Measurements from ENCODE around the gene NFS1. TPM values are rescaled to one million over a fixed set of nuclear protein-coding genes. Genes with fewer than 3 reads are reported as not detected.

NFS1 gene
- total and polyA plus RNA-seq, 2 of the 4 experiments (the other 2 are of a cell fraction), result 16.5 to 35.6 TPM

DNA sequence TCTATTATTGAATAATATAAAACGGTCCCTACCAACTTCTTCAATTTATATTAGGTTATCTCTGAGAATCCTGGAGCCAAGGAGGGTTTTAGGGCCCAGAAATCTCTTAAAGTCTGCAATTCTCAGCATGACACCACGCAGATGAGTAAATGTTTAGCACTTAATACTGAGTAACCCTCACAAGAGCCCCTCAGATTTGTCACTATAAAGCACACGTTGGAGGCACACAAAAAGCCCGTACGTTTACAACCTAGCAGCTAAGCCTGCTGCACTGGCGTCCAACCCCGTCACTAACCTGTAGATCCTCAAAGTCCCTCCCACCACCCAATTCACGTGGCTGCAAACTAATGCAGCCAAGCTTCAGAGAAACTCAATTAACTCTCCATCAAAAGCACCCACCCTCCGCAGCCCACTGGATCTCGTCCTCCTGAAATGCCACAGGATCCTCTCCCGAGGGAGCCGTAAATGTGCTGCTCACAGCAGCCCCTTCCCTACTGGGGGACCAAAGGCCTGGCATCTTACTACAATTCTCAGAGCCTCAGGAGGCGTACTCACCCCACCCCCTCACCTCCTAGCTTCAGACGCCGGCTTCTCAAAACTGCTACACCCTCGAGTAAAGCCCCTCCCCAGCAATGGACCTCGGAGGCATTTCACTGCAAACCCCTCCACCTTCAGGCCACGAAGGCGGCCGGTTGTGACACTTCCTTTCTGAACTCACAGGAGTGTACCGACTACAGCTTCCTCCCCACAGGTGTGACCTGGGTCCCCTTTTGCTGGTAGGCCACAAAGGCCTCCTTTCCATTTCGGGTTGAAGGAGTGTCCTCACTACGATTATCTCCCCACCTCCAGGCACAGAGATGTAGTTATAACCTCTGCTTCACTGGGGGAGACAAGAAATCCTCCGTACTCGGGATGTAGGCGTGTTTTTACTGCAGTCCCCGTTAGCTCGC is 35.4 kb downstream of the NFS1 start:
- Histone ChIP-seq H2AK5ac (ENCODE audit: low read depth, low read length) (peak overlapping the region; percentile 100), H3K27ac (ENCODE audit: insufficient read depth, low read length) (peak overlapping the region; percentile 94), H2BK120ac (ENCODE audit: low read depth, low read length) (0 out of 2 replicates have a peak overlapping the region, but pooled peaks have one; percentile 26), H3K56ac (ENCODE audit: extremely low read depth, insufficient read depth, low read length) (peak overlapping the region; percentile 94), H3K79me1 (ENCODE audit: low read depth in 1 of 2, low read length in 2 of 2) (peaks cover 0 to 28% of the 10 kb centered on the region in 2 experiments; a peak in 3 of 4 replicates), H3K4ac (ENCODE audit: low read depth, low read length) (peak overlapping the region; percentile 98), H2BK5ac (ENCODE audit: low read depth, low read length, poor library complexity, severe bottlenecking) (peak overlapping the region; percentile 90), H4K91ac (ENCODE audit: insufficient read depth, low read depth, low read length) (peak overlapping the region; percentile 98), H4K8ac (ENCODE audit: low read depth in 2 of 2, low read length in 2 of 2) (peak overlapping the region; percentile 76 to 94; a peak in 3 of 4 replicates), H3K4me2 (ENCODE audit: low read depth, low read length) (peak overlapping the region; percentile 98), H3K9ac (ENCODE audit: low read depth, low read length) (peak overlapping the region; percentile 96), H3K14ac (replicated peaks; ENCODE audit: low read depth, low read length) (peak overlapping the region; percentile 98), H4K20me1 (ENCODE audit: insufficient read depth, low read length) (peaks cover 57% of the 10 kb centered on the region), H2BK15ac (ENCODE audit: low read depth, low read length) (no peak overlapping the region), H3K4me3 (ENCODE audit: insufficient read depth, low read depth, low read length) (peak overlapping the region; percentile 86), H3K9me1 (ENCODE audit: insufficient read depth, low read length) (peaks cover 3% of the 10 kb centered on the region; the same call in 1 of the 2 replicates), H3K9me3 (ENCODE audit: control insufficient read depth, insufficient read depth, low read length) (no peaks in the 10 kb centered on the region), H3K36me3 (ENCODE audit: control insufficient read depth, insufficient read depth, low read length) (no peaks in the 10 kb centered on the region), H3K23ac (ENCODE audit: low read depth, low read length) (peak overlapping the region; percentile 98), H3K18ac (ENCODE audit: low read depth, low read length) (peak overlapping the region; percentile 81), H2AK9ac (replicated peaks; ENCODE audit: low read depth, low read length, poor library complexity) (peak overlapping the region; percentile 99), H4K5ac (ENCODE audit: low read depth, low read length) (peak overlapping the region; percentile 90), H2BK20ac (ENCODE audit: low read depth, low read length) (no peak overlapping the region), H3K4me1 (ENCODE audit: control insufficient read depth, insufficient read depth, low read length) (peaks cover 2% of the 10 kb centered on the region), H2AFZ (replicated peaks; ENCODE audit: low read length, poor library complexity) (peak overlapping the region; percentile 96), H3K27me3 (ENCODE audit: control insufficient read depth, insufficient read depth, low read length) (no peaks in the 10 kb centered on the region)
- dilution Hi-C loops (cut with HindIII; ENCODE audit: low sequenced_read_pairs, unreplicated experiment), result no loop called here
- in situ Hi-C loops (cut with MboI; ENCODE audit: low sequenced_read_pairs), result no loop called here
- DNase-seq (peak; percentile 19), ATAC-seq (ENCODE audit: low read depth) (peak; percentile 15)
- WGBS, 2 experiments (ENCODE audit: extremely low coverage in 2 of 2, insufficient read length in 1 of 2), result 0% methylated on average over 13 of the region's 28 CpGs; no CpG with 5 or more reads in 1 of the 2 experiments
- intact Hi-C loops (cut with micrococcal nuclease), result loop anchor here (2.0 to 10.0 kb wide), 3 partner anchors 79 to 151 kb away; partner anchors contain the start of gene RBM39
- POLR2A ChIA-PET (ENCODE audit: unreplicated experiment), result interaction anchor here (0.5 to 0.7 kb wide), 2 partner anchors 83 to 178 kb away, joined by 3 to 7 read pairs; no protein-coding TSS in a partner anchor
- CTCF ChIA-PET, result no interaction called here
- no TSS peak for BruUV-seq (replicated peaks)
- peak; percentile 9; the same call in 1 of the 2 replicates for TF ChIP-seq POLR2A (IDR thresholded peaks at IDR 0.05; ENCODE audit: low read depth, low read length)
- peak; percentile 57; the same call in 1 of the 2 replicates for TF ChIP-seq MXI1 (IDR thresholded peaks at IDR 0.05; ENCODE audit: borderline replicate concordance, low read depth, low read length)
- TF ChIP-seq, protein P1, sequence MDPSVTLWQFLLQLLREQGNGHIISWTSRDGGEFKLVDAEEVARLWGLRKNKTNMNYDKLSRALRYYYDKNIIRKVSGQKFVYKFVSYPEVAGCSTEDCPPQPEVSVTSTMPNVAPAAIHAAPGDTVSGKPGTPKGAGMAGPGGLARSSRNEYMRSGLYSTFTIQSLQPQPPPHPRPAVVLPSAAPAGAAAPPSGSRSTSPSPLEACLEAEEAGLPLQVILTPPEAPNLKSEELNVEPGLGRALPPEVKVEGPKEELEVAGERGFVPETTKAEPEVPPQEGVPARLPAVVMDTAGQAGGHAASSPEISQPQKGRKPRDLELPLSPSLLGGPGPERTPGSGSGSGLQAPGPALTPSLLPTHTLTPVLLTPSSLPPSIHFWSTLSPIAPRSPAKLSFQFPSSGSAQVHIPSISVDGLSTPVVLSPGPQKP (IDR thresholded peaks at IDR 0.05; ENCODE audit: borderline replicate concordance, low read depth, low read length), result no peak
- TF ChIP-seq FOS (IDR thresholded peaks at IDR 0.05; ENCODE audit: low read depth, low read length), result no peak
- TF ChIP-seq, protein P2, sequence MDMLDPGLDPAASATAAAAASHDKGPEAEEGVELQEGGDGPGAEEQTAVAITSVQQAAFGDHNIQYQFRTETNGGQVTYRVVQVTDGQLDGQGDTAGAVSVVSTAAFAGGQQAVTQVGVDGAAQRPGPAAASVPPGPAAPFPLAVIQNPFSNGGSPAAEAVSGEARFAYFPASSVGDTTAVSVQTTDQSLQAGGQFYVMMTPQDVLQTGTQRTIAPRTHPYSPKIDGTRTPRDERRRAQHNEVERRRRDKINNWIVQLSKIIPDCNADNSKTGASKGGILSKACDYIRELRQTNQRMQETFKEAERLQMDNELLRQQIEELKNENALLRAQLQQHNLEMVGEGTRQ (IDR thresholded peaks at IDR 0.05; ENCODE audit: low read depth, low read length), result no peak
